ENCODE measurements around the gene MFN2. TPM values are rescaled to one million over a fixed set of nuclear protein-coding genes. Genes with fewer than 3 reads are reported as not detected.

The MFN2 gene
- total and polyA plus RNA-seq, 9 of the 15 experiments (the other 6 are each of a cell fraction or from before 2014, with no cell fraction given): 10.5 to 158 (median 87.1) TPM

DNA sequence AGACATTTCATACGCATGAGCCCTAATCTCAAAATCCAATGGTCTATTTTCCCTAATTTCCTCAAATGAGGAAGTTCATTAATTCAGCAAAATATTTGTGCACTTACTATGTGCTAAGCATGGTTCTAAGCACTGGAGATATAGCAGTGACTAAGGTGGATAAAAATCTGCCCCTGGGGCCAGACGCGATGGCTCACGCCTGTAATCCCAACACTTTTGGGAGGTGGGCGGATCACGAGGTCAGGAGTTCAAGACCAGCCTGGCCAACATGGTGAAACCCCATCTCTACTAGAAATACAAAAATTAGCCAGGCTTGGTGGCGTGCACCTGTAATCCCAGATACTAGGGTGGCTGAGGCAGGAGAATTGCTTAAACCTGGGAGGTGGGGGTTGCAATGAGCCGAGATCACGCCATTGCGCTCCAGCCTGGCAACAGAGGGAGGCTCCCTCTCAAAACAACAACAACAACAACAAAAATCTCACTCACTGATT, 34.8 kb downstream of the MFN2 start (continued):
- TF ChIP-seq CTBP1 (IDR thresholded peaks at IDR 0.05; ENCODE audit: borderline replicate concordance) (peak; percentile 36; the same call in 1 of the 2 replicates), HDGF (IDR thresholded peaks at IDR 0.05) (no peak), SMARCA5 (IDR thresholded peaks at IDR 0.05) (peak; percentile 69; the same call in 1 of the 2 replicates), PHF20 (IDR thresholded peaks at IDR 0.05; ENCODE audit: partially characterized antibody) (peak; percentile 56), FOXM1 (IDR thresholded peaks at IDR 0.05; ENCODE audit: low read depth) (0 out of 2 replicates have a peak, but pooled peaks have one; percentile 0), FOXM1 (CRISPR knock-in tag; IDR thresholded peaks at IDR 0.05; ENCODE audit: low read depth) (no peak)

DNA sequence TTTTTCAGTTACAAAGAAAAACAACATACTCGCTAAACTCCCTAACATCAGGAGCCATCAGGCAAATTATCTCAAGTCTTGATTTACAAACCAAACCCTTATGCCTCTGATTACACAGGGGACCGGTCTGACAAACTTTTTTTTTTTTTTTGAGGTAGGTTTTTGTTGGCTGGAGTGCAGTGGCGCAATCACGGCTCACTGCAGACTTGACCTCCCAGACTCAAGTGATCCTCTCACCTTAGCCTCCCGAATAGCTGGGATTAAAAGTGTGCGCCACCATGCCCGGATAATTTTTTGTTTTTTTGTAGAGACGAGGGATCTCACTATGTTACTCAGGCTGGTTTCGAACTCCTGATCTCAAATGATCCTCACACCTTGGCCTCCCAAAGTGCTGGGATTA, 35.3 kb downstream of the MFN2 start:
- 72% methylated on average over 9 of the region's 9 CpGs for WGBS (ENCODE audit: insufficient coverage, low coverage, missing lambda C conversion rate)
- no peaks in the 10 kb centered on the region for H3K9me3 ChIP-seq (replicated peaks; ENCODE audit: control insufficient read depth, insufficient read depth, low read depth, low read length)
- peak overlapping the region; percentile 75; the same call in 1 of the 3 replicates for H3K27ac ChIP-seq (ENCODE audit: extremely low read depth, low read depth, low read length)
- peaks cover 42 to 52% of the 10 kb centered on the region in 2 experiments for H3K4me1 ChIP-seq (replicated peaks in 1 of 2; ENCODE audit: control insufficient read depth in 2 of 2, insufficient read depth in 2 of 2, low read length in 2 of 2)
- ChIA-PET POLR2A (interaction anchor here (5.2 kb wide), 1 partner anchor 11 kb away, joined by 23 read pairs; no protein-coding TSS in a partner anchor), CTCF (ENCODE audit: low intra/inter-chr PET ratio) (no interaction called here)
- no peaks in the 10 kb centered on the region for H4K20me1 ChIP-seq (replicated peaks; ENCODE audit: control insufficient read depth, insufficient read depth, low read length)
- no peak overlapping the region for H3K4me2 ChIP-seq (ENCODE audit: insufficient read depth, low read length)
- peaks cover 12% of the 10 kb centered on the region for H3K79me2 ChIP-seq (ENCODE audit: control insufficient read depth, insufficient read depth, low read length)
- intact Hi-C loops (cut with micrococcal nuclease) (loop anchor here (5.0 kb wide), 3 partner anchors 62 to 108 kb away; partner anchors contain the start of gene PLOD1), in situ Hi-C loops (cut with MboI) (no loop called here)
- FAIRE-seq: peak; percentile 48
- no peak overlapping the region for H3K4me3 ChIP-seq
- TF ChIP-seq CEBPB (tag; IDR thresholded peaks at IDR 0.05) (peak; percentile 81), CEBPG (CRISPR knock-in tag; IDR thresholded peaks at IDR 0.05) (no peak), CEBPG (tag; conservative IDR thresholded peaks at IDR 0.05 in 1 of 2, IDR thresholded peaks at IDR 0.05 in 1 of 2) (peak in 1 of 2 experiments; percentile 11; a peak in 2 of 4 replicates), EP400 (IDR thresholded peaks at IDR 0.05) (0 out of 2 replicates have a peak, but pooled peaks have one; percentile 5), ZEB2 (IDR thresholded peaks at IDR 0.05) (0 out of 2 replicates have a peak, but pooled peaks have one; percentile 5), FOXK2 (conservative IDR thresholded peaks at IDR 0.05 in 1 of 2, IDR thresholded peaks at IDR 0.05 in 1 of 2; ENCODE audit: low read depth in 2 of 2) (0 out of 4 replicates have a peak, but pooled peaks of 1 of the 2 experiments have one; percentile 25), ZNF384 (IDR thresholded peaks at IDR 0.05; ENCODE audit: low read depth, low read length) (peak; percentile 56), TRIM24 (IDR thresholded peaks at IDR 0.05) (no peak), TRIM28 (IDR thresholded peaks at IDR 0.05) (0 out of 2 replicates have a peak, but pooled peaks have one; percentile 18), RBM34 (IDR thresholded peaks at IDR 0.05; ENCODE audit: borderline replicate concordance, insufficient read depth, low read length) (no peak)
- H2AFZ ChIP-seq (ENCODE audit: low read depth, low read length): no peak overlapping the region
- H3K27me3 ChIP-seq (ENCODE audit: control insufficient read depth in 2 of 2, insufficient read depth in 2 of 2, low read length in 2 of 2): no peaks in the 10 kb centered on the region
- no TSS peak for BruUV-seq (replicated peaks)
- no peak for DNase-seq (ENCODE audit: extremely low read depth in 1 of 4, low spot score in 3 of 4)
- H3K36me3 ChIP-seq (ENCODE audit: control insufficient read depth, insufficient read depth, low read length): peaks cover 38% of the 10 kb centered on the region
- peaks cover 3% of the 10 kb centered on the region for H3K9me1 ChIP-seq (ENCODE audit: control insufficient read depth, insufficient read depth, low read length)
- ATAC-seq: no peak
- H3K9ac ChIP-seq (ENCODE audit: insufficient read depth in 1 of 2, low read depth in 2 of 2, low read length in 2 of 2): no peak overlapping the region
